Nephron progenitor cell (in vitro differentiated cells): ENCODE results near the gene PDPK1.

Experiments used
- DNase-seq: peaks from one replicate; pipeline ENCODE4 v3.0.0; 2021
- H3K27ac Mint-ChIP-seq: 2 replicates; pipeline ENCODE4 v1.8.0; 2021; ENCODE audit warnings: mild to moderate bottlenecking, moderate library complexity, mixed read lengths
- H3K27me3 Mint-ChIP-seq: 2 replicates; pipeline ENCODE4 v1.8.0; 2021; ENCODE audit warnings: mild to moderate bottlenecking, low read depth, mixed read lengths; ENCODE audit not compliant: poor library complexity
- H3K36me3 Mint-ChIP-seq: 2 replicates; pipeline ENCODE4 v1.8.0; 2021; ENCODE audit warnings: low read depth, mixed read lengths
- H3K4me1 Mint-ChIP-seq: 2 replicates; pipeline ENCODE4 v1.8.0; 2021; ENCODE audit warnings: mixed read lengths
- H3K4me3 Mint-ChIP-seq: 2 replicates; pipeline ENCODE4 v1.8.0; 2021; ENCODE audit warnings: mild to moderate bottlenecking, moderate library complexity, mixed read lengths
- H3K9me3 Mint-ChIP-seq: 2 replicates; pipeline ENCODE4 v1.8.0; 2021; ENCODE audit warnings: mild to moderate bottlenecking, moderate library complexity, mixed read lengths
- TF ChIP-seq, protein P1 (sequence below): fragments of 200-600 bp; sonication (generic); IDR thresholded peaks from 2 replicates; pipeline ENCODE4 v1.5.0; 2021; ENCODE audit warnings: antibody characterized with exemption

The PDPK1 gene

GRCh38 chr16:2585651-2586081 is 47.8 kb downstream of the PDPK1 start:
- Mint-ChIP-seq H3K36me3 (peaks cover 24% of the 10 kb centered on the region), H3K27me3 (no peaks in the 10 kb centered on the region), H3K9me3 (no peaks in the 10 kb centered on the region), H3K4me3 (no peak overlapping the region), H3K27ac (no peak overlapping the region), H3K4me1 (no peaks in the 10 kb centered on the region)
- no peak for DNase-seq
- TF ChIP-seq, protein P1, sequence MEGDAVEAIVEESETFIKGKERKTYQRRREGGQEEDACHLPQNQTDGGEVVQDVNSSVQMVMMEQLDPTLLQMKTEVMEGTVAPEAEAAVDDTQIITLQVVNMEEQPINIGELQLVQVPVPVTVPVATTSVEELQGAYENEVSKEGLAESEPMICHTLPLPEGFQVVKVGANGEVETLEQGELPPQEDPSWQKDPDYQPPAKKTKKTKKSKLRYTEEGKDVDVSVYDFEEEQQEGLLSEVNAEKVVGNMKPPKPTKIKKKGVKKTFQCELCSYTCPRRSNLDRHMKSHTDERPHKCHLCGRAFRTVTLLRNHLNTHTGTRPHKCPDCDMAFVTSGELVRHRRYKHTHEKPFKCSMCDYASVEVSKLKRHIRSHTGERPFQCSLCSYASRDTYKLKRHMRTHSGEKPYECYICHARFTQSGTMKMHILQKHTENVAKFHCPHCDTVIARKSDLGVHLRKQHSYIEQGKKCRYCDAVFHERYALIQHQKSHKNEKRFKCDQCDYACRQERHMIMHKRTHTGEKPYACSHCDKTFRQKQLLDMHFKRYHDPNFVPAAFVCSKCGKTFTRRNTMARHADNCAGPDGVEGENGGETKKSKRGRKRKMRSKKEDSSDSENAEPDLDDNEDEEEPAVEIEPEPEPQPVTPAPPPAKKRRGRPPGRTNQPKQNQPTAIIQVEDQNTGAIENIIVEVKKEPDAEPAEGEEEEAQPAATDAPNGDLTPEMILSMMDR = no peak

DNA sequence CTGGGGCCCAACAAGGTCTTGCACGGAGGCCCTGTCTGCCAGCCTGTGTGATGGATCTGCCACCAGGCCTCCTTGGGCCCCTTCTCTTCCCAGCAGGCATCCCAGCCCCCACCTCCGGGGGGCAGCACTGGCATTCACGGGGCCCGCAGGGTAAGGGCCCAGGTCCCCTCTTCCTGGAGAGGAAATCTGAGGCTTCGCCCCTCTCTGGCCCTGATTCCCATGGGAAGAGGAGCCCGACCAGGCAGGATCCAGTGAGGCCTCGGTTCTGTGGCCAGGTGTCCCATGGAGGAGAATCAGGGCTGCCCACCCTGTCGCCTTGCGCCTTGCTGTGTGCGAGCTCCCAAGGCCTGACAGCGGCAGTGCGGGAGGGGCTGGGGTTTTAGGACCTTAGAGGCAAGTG is 48.4 kb downstream of the PDPK1 start:
- H3K9me3 Mint-ChIP-seq = no peaks in the 10 kb centered on the region
- H3K27ac Mint-ChIP-seq = no peak overlapping the region
- H3K36me3 Mint-ChIP-seq = peaks cover 24% of the 10 kb centered on the region
- TF ChIP-seq, protein P1 = peak; percentile 11
- no peaks in the 10 kb centered on the region for H3K27me3 Mint-ChIP-seq
- no peak overlapping the region for H3K4me3 Mint-ChIP-seq
- no peak for DNase-seq
- no peaks in the 10 kb centered on the region for H3K4me1 Mint-ChIP-seq

DNA sequence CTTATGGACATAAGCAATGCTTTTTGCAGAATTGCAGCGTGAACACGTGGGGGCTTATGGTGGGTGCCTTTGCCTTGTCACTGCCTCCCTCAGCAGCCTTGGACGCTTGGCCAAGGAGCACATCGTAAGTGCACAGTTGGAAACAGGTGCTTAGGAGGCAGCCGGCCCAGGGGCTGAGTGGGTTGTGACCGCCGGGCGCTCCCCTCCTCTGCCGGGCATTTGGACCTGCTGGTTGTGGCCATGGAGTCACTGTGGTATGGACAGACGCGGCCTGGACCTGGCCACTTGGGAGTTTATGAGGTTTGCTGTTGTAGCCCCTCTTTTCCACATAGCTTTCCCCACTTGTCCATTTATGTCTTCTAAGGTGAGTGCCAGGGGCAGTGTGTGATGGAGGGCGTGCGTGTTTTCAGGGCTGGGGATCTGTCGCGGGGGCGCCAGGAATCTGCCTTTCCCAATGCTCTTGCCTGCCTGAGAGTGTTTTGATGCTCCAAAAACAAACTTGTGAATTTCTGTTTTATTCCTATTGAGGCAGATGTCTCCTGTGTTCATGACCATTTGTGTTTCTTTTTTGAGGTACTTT is 49.2 kb downstream of the PDPK1 start:
- peaks cover 3% of the 10 kb centered on the region for H3K4me1 Mint-ChIP-seq
- TF ChIP-seq, protein P1 = no peak
- DNase-seq = no peak
- no peaks in the 10 kb centered on the region for H3K9me3 Mint-ChIP-seq
- peak overlapping the region; percentile 33 for H3K27ac Mint-ChIP-seq
- H3K36me3 Mint-ChIP-seq = peaks cover 24% of the 10 kb centered on the region
- no peaks in the 10 kb centered on the region for H3K27me3 Mint-ChIP-seq
- no peak overlapping the region for H3K4me3 Mint-ChIP-seq

DNA sequence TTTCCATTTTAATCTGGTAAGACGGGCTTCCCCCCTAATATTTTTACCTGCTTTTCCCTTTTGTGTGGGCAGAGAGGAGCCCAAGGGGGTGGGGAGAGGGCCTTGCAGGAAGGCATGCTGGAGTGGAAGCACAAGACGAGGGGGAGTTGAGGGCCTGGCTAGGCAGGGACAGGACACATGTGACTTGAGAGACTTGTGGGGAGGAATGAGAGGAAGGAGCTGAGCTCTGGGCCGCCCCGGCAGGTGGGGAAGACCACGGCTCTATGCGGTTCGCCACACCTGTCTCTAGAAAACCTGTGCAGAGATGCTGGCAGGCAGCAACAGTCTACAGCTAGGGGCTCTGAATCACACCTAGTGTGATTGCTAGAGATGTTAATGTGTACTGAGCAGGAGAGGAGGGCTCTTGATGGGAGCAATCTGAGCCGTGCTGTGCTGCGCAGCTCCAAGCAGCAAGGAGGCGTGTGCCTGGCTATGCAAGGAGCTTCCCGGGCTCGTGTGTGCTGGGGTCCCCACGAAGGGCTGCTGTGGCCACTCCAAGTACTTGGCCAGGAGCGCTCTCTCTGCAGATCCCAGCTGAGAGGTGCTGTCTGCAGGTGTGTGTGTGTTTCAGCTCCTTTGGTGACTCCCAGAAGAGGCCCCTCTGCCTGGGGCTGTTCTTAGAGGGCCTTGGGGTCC is 50.2 kb downstream of the PDPK1 start:
- no peaks in the 10 kb centered on the region for H3K9me3 Mint-ChIP-seq
- H3K4me3 Mint-ChIP-seq = no peak overlapping the region
- no peak for DNase-seq
- no peaks in the 10 kb centered on the region for H3K27me3 Mint-ChIP-seq
- peak overlapping the region; percentile 66 for H3K27ac Mint-ChIP-seq
- peaks cover 13% of the 10 kb centered on the region for H3K4me1 Mint-ChIP-seq
- H3K36me3 Mint-ChIP-seq = peaks cover 24% of the 10 kb centered on the region
- TF ChIP-seq, protein P1 = no peak

GRCh38 chr16:2591476-2592240 is 53.8 kb downstream of the PDPK1 start:
- Mint-ChIP-seq H3K27me3 (no peaks in the 10 kb centered on the region), H3K4me1 (peaks cover 23% of the 10 kb centered on the region), H3K36me3 (peaks cover 28% of the 10 kb centered on the region), H3K4me3 (no peak overlapping the region), H3K9me3 (no peaks in the 10 kb centered on the region), H3K27ac (peak overlapping the region; percentile 26)
- DNase-seq = no peak
- TF ChIP-seq, protein P1 = no peak
